GM12865 (cell line): ENCODE data around the gene PRR7.
A peak's percentile ranks its signal among the peaks of the same experiment; 100 is the strongest.

Experiments
- DNase-seq: peaks from one replicate; pipeline ENCODE4 v3.0.0; 2010; ENCODE audit warnings: low read depth
- H3K4me3 ChIP-seq: 2 replicates; pipeline ENCODE4 v1.5.1; 2011; ENCODE audit warnings: mild to moderate bottlenecking, low read depth, low read length, control low read depth
- CTCF ChIP-seq: IDR thresholded peaks from 2 replicates; pipeline ENCODE4 v1.5.1; 2011; ENCODE audit warnings: low read length, control low read depth, low read depth, inconsistent platforms; ENCODE audit not compliant: insufficient read depth; ENCODE audit errors: missing control alignments

PRR7 gene

GRCh38 chr5:177449140-177450061 is 2.8 kb downstream of the PRR7 start:
- no peak overlapping the region for H3K4me3 ChIP-seq
- no peak for DNase-seq
- no peak for TF ChIP-seq CTCF

- no peak for TF ChIP-seq CTCF
- DNase-seq = no peak
- no peak overlapping the region for H3K4me3 ChIP-seq
Observed at GRCh38 chr5:177450667-177451424, 4.2 kb downstream of the PRR7 start.

- TF ChIP-seq CTCF = no peak
- DNase-seq = no peak
- no peak overlapping the region for H3K4me3 ChIP-seq
Observed at GRCh38 chr5:177452688-177453638, 6.3 kb downstream of the PRR7 start.

GRCh38 chr5:177453852-177454396 is 7.3 kb downstream of the PRR7 start:
- DNase-seq = no peak

GRCh38 chr5:177454397-177455035 is 7.9 kb downstream of the PRR7 start:
- peak; percentile 80 for TF ChIP-seq CTCF
- H3K4me3 ChIP-seq = peak overlapping the region; percentile 51
- peak; percentile 93 for DNase-seq

More at GRCh38 chr5:177453852-177454396, 7.3 kb downstream of the PRR7 start:
- H3K4me3 ChIP-seq = peak overlapping the region; percentile 51
- no peak for TF ChIP-seq CTCF
